Stimulated activated naive CD8-positive, alpha-beta T cell treated with anti-CD3 and anti-CD28 coated beads, Interleukin-15, Interleukin-2, amounts not matched to agents 100 U/mL and 50 U/mL, for 24 hours (primary cell): ENCODE measurements around the gene S1PR4.

Experiments
- ATAC-seq: fragments of 150-1000 bp; cut with Tn5 transposase; one replicate; pipeline ENCODE4 v1.10.0; 2021
- DNase-seq: peaks from one replicate; pipeline ENCODE4 v3.0.0; 2021

Gene S1PR4, protein sequence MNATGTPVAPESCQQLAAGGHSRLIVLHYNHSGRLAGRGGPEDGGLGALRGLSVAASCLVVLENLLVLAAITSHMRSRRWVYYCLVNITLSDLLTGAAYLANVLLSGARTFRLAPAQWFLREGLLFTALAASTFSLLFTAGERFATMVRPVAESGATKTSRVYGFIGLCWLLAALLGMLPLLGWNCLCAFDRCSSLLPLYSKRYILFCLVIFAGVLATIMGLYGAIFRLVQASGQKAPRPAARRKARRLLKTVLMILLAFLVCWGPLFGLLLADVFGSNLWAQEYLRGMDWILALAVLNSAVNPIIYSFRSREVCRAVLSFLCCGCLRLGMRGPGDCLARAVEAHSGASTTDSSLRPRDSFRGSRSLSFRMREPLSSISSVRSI

DNA sequence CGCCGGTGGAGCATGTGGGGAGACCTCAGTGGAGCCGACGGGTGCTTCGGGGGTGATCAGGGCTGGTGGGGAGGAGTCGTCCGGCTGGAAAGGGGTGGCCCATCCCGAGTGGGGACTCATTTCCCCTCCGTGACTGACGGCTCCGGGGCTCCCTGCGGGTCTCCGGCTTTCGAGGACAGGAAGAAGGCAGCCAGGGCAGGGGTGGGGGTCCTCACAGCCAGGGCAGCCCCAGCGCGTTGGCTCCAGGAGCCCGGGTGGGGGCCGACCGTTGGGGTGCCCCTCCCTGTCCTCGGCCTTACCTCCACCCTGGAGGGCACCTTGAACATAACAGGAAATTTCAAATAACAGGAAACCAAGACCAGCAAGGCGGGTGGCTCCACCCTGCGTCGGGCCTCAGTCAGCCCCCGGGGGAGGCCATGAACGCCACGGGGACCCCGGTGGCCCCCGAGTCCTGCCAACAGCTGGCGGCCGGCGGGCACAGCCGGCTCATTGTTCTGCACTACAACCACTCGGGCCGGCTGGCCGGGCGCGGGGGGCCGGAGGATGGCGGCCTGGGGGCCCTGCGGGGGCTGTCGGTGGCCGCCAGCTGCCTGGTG lies at the start of gene S1PR4:
Gene S1PR4 (plus strand): TSS at position 393 of the 596 bp plus-strand sequence. CDS start 24 bp downstream, at position 417.
- ATAC-seq = peak; percentile 72
- peak; percentile 73 for DNase-seq

DNA sequence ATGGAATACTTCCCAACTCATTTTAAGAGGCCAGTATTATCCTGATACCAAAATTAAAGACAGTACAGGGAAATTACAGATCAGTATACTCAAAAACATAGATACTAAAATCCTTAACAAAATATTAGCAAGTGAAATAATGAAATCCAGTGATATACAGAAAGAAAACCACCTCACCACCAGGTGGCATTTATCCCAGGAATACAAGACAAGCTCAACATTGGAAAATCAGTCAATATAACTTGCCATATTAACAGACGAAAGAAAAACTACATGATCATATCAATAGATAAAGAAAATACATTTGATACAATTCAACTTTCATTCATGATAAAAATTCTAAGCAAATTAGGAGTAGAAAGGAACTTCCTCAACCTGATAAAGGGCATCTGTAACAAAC lies 49.5 kb upstream of the S1PR4 start:
- ATAC-seq (no peak), DNase-seq (no peak)

DNA sequence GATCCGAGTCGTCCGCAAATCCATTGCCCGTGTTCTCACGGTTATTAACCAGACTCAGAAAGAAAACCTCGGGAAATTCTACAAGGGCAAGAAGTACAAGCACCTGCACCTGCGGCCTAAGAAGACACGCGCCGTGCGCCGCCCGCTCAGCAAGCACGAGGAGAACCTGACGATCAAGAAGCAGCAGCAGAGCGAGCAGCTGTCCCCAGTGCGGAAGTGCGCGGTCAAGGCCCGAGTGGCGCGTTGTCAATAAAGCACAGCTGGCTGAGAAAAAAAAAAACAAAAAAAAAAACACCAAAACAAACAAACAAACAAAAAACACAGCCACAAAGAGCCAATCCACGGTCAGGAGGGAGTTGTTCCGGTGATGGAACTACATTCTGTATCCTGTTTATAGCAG lies 47.4 kb upstream of the S1PR4 start:
- no peak for DNase-seq
- no peak for ATAC-seq

DNA sequence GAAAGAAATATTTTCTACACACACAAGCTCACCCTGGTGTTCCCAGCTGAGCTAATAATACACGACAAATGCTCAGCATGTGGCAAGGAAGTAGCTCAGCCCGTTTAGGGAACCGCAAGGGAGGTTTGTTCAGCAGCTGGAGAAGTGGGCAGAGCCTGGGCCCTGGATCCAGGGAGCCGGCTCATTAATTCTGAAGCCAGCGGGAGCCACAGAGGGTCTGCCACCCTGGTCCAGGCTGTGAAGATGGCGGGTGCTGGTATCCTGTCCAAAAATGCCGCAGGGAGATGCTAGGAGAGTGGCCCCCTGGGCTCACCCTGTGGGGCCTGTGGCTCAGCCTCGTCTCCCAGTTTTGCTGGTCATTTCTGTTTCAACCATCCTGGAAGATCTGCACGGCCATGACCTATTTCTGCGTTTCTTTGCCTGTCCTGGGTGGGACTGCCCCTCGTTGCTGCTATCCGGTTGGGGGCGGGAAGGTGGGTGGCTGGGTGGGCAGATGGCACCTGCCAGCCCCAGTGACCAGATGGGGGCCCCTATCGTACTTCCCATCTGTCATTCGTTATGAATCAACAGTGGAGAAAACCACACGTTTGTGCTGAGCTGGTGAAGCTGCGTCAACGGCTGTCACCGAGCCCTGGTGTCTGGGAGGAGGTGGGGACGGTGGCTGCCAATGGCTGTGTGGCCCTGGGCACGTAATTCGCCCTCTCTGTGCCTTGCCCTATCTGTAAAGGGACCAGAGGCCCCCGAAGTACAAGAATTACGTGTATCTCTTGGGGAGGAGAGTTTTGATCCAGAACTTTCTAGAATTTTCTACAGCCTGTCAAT lies 45.4 kb upstream of the S1PR4 start:
- DNase-seq (peak; percentile 91), ATAC-seq (peak; percentile 99)

DNA sequence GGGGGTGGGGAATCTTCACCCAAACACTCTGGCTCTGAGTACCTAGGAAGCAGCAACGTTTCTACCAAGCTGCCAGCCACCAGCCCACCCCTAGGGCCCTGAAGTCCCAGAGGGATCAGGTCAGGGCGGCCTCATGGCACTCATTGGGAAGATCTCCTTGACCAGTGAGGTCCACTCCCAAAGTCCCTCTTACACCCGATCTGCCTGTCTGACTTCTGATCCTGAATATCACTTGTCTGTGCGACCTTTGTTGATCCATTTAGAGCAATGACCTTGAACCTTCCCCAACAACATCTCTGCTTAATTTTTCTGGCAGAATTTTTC lies 44.8 kb upstream of the S1PR4 start:
- ATAC-seq (no peak), DNase-seq (no peak)

DNA sequence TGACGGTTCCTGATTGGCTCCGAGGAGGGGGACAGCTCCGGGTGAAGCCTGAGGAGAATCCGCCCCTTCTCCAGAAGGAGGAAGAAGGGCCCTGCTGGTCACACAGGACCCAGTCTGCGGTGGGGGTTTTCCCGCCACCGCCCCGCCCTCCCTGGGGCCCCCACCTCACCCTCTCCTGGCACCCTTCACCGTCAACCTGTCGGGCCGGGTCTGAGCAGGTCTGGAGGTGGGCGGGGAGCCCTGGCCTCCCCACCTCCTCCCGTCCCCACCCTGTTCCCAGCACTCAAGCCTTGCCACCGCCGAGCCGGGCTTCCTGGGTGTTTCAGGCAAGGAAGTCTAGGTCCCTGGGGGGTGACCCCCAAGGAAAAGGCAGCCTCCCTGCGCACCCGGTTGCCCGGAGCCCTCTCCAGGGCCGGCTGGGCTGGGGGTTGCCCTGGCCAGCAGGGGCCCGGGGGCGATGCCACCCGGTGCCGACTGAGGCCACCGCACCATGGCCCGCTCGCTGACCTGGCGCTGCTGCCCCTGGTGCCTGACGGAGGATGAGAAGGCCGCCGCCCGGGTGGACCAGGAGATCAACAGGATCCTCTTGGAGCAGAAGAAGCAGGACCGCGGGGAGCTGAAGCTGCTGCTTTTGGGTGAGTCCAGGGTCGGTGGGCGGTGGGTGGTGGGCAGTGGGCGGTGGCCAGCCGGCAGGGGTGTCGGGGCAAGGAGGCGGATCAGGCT lies 42.4 kb upstream of the S1PR4 start, which contains the start of gene GNA15:
Gene GNA15 (plus strand): TSS at position 73 of the 723 bp plus-strand sequence. CDS start 418 bp downstream, at position 491.
- DNase-seq = peak; percentile 57
- ATAC-seq = no peak

DNA sequence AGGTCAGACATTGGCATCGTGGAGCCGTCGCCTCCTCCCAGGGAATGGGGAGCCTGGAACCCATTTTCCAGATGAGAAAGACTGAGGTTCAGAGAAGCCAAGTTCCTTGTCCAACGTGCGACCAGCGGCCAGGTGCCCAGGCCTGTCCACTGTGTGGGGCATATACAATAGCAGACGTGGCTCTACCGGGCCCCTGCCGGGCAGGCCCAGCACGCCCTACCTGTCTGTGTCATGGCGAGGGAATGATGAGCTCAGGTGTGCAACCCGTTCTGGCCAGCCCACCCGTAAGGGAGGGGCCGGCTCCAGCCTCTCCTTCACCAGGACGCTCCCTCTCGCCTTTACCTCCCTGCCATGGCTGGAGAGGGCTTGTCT lies 41.9 kb upstream of the S1PR4 start:
- DNase-seq = no peak
- ATAC-seq = no peak

DNA sequence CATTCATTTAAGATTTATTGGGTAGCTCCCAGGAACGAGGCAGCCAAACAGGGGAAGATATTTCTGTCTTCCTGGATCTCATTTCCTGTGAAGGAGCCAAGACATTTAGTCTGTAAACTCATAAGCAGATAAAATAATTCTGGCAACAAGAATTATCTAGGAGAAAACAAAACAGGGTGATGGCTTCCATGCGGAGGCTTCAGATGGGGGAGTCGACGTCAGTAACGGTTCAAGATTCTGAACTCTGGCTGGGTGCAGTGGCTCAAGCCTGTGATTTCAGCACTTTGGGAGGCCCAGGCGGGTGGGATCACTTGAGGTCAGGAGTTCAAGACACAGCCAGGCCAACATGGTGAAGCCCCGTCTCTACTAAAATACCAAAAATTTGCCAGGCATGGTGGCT lies 41.5 kb upstream of the S1PR4 start:
- DNase-seq (no peak), ATAC-seq (no peak)

DNA sequence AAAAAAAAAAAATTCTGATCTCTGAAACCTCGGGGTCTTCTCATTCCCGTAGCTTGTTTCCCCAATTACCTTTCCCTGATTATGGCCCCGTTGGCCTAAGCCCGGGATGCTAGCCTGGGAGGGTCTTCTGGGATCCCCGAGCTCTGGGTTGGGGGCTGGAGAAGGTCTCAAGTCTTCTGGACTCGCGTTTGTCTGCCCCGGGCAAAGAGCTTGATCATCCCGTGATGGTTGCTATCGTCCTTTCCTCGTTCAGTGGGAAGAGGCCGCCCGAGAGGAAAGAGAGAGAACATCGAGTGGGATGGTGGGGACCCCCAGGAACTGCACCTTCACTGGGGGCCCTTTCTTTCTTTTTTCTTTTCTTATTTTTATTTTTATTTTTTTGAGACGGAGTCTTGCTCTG lies 40.3 kb upstream of the S1PR4 start:
- no peak for ATAC-seq
- no peak for DNase-seq

DNA sequence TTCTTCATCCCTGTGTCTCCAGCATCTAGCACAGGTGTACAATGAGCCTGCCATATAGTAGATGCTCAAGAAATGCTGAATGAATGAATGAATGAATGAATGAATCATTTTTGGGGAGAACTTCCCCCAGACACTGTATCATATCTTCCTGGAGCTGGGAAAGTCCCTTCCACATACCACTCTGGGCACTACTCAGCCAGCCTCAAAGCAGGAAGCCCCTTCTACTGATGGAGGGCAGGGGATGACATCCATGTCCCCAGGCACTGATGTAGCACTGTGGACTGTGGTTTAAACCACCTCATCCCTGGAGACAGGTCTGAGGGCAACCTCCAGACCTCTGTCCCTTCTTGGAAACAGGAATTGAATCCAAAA lies 37.9 kb upstream of the S1PR4 start:
- DNase-seq = no peak
- ATAC-seq = peak; percentile 23

DNA sequence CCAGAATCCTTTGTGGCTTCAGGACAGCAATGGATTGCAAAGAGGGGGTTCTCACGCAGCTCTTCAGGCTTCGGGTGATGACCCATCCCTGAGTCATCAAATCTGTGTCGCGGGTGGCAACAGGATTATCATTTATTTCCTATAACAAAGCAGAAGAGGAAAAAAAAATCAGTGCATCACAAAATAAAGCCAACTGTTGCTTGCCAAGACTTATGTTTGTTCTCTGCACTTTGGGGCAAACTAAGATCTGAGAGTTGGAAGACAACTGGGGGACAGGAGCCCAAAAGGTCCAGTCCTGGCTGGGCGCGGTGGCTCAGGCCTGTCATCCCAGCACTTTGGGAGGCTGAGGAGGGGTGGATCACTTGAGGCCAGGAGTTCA lies 36.3 kb upstream of the S1PR4 start:
- DNase-seq (peak; percentile 66), ATAC-seq (peak; percentile 75)

DNA sequence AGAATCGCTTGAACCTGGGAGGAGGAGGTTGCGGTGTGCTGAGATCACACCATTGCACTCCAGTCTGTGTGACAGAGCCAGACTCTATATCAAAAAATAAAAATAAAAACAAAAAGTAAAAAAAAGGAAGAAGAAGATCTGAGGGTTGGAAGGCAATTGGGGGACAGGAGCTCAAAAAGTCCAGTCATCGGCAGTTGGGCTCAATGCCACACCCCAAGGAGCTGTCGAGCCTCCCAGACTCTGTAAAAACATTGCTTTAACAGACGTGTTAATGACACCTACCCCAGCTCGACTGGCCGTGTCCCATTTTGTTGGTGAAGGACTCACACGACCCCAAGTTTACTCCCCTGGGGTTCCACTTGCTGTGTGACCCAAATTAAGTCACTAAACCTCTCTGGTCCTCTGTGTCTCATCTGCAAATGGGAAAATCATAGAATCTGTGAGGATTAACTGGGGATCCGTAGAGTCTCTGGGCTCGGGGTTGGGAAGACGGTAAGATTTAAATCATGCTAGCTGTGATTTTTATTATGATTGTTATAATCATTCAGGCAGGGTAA lies 35.7 kb upstream of the S1PR4 start:
- DNase-seq (no peak), ATAC-seq (no peak)

DNA sequence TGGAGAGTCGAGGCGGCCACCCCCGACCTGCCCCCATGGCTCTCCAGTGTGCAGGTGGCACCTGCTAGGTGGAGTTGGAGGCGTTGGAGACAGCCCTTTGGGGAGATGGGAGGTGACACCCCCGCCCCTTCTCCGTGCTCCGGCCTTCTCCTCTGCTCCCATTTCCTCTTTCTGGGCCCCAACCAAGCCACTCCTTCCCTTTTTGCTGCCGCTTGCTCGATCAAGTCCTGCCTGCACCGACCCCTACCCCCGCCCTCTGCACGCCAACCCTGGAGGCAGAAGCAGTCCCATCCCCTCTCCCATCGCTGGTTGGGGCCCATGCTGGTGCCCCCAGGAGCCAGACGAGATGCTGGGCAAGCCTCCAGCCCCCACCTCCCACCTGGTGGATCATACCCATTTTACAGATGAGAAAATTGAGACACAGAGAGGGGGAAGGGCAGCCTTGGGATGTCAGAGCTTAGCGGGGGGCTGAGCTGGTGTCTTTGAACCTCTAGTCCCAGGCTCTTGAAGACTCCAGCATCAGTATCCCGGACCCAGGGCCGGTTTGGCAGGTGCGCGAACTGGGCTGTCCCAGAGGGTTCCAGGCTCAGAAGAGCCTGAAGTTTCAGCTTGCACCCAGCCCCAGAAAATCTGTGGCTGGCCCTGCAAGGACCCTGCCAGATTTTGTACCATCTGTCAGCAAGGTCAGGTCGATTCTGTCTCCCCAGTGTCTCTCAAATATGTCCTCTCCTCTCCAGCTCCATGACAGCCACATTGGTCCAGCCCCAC lies 32.5 kb upstream of the S1PR4 start:
- ATAC-seq (no peak), DNase-seq (no peak)

DNA sequence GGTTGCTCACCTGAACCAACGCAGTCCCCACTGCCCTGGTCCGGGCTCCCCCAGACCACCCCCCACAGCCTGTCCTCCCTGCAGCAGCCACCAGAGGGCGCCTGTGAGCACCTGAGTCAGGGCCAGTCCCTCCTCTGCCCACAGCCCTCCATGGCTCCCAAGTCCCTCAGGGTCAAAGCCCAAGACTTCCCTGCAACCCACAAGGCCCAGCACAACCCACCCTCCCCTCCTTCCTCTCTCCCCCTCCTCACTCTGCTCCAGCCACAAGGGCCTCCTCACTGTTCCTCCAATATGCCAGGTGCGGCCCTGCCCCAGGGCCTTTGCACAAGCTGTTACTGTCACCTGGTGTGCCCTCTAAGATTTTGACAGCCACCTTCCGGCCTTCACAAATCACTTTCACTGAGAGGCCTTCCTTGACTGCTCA lies 31.9 kb upstream of the S1PR4 start:
- peak; percentile 84 for DNase-seq
- peak; percentile 55 for ATAC-seq

DNA sequence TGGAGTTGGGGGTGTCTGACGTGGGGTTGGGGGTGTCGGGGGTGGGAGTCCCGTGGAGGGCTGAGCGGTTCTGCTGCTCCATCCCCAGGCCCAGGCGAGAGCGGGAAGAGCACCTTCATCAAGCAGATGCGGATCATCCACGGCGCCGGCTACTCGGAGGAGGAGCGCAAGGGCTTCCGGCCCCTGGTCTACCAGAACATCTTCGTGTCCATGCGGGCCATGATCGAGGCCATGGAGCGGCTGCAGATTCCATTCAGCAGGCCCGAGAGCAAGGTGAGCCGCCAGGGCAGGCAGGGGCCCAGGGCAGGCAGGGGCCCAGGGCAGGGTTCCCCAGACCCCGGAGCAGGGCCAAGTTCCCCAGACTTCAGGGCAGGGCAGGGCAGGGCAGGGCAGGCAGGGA lies 30.1 kb upstream of the S1PR4 start:
- ATAC-seq (no peak), DNase-seq (no peak)

DNA sequence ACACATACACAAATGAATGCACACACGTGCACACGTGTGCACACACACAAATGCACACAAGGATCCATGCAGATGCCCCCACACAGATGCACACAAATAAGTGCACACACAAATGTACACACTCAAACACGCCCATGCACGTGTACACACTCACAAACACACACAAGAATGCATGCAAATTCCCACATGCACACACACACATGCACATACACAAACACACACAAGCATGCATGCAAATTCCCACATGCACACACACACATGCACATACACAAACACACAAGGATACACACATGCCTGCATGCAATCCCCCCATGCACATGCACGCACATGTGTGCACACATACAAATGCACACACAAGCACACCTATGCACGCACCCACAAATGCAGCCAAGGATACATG lies 29.5 kb upstream of the S1PR4 start:
- no peak for ATAC-seq
- no peak for DNase-seq

DNA sequence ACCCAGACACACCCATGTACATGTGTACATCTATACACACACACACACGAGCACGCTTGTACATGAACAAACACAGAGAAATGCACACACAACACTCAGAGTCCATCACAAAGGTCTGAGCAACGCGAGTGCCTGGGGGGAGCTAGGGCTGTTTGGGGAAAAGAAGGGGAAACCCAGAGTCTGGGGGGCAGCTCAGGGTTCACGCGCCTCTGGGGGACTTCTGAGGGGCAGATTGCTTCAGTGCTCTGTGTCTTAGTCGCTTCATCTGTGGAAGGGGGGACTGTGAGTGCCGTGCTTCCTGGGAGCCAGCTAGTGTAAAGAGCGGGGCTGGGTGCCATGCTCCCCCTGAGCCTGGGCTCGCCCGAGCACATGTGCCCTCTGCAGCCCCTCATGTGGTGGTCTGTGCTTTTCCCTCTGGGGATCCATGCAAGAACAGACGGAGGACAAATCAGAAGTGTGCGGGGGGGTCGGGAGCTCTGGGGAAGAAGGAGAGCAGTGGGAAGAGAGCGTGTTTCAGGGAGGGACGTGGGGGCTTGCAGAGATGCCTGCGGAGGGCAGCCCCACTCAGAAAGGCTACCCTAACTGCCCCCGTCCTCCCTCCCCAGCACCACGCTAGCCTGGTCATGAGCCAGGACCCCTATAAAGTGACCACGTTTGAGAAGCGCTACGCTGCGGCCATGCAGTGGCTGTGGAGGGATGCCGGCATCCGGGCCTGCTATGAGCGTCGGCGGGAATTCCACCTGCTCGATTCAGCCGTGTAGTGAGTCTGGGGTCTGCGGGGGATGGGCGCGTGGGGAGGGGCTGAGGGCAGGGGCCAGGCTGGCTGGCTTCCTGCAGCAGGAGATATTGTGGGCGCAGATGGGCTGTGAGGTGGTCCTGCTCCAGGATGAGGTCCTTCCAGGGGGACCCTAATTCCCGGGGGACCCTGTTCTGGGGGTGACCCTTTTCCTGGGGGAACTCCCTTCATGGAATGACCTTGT lies 28.8 kb upstream of the S1PR4 start:
- ATAC-seq = no peak

DNA sequence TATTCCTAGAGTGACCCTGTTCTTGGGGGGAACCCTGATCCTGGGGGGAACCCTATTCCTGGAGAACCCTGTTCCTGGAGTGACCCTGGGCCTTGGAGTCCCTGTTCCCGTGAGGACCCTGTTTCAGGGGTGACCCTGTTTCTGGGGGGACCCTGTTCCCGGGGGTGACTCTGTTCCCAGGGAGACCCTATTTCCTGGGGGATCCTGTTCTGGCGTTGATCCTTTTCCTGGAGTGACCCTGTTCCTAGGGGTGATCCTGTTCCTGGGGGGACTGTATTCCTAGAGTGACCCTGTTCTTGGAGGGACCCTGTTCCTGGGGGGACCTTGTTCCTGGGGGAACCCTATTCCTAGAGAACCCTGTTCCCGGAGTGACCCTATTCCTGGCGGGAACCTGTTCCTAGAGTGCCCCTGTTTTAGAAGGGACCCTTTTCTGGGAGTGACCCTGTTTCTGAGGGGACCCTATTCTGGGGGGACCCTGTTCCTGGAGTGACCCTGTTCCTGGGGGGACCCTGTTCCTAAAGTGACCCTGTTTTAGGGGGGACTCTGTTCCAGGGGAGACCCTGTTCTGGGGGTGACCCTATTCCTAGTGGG lies 27.7 kb upstream of the S1PR4 start:
- ATAC-seq (no peak), DNase-seq (no peak)

More for the DNA sequence above, 28.8 kb upstream of the S1PR4 start:
- no peak for DNase-seq

DNA sequence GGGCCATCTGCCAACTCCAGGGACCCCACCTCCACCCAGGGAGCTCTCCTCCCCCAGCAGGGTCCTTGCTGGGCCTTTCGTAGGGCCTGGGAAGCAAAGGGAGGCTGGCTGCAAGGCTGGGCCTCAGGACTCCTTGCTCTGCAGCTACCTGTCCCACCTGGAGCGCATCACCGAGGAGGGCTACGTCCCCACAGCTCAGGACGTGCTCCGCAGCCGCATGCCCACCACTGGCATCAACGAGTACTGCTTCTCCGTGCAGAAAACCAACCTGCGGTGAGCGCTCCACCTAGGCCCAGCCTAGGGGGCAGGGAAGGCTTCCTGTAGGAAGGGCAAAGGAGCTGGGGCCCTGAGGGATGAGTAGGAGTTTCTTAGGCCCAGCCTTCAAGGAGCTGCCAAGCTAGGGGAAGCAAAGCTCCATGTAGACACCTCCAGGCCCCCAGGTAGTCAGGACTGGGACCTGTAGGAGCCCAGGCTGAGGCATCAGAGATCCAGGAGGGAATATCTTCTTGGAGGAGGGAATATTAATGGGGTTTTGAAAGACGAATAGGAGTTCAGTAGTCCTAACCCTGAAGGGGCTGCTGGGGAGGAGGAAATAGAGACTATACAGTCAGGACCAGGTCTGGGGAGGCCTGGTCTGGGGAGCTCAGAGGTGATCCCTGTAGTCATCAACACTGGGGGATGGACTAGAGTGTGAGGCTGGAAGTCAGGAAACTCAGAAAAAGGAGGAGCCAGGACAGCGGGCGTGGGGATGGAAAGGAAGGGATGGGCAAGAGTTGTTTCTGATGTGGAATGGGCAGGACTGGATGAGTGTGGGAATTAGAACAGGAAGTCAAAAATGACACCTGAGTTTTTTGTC lies 26.8 kb upstream of the S1PR4 start:
- DNase-seq (no peak), ATAC-seq (no peak)
